Natural killer cell treated with Interleukin-12 subunit alpha and Interleukin-12 subunit beta and Interleukin-15 and Interleukin-18, amount 100 ng/mL, for 72 hours (primary cell): ENCODE results near the gene MMP26. TPM values are rescaled to one million over a fixed set of nuclear protein-coding genes. Genes with fewer than 3 reads are reported as not detected.
"Not testable (repeated sequence)": the region's sequence is repeated elsewhere in the genome, so short reads cannot be mapped to it uniquely, and the experiment has no call there.

Source experiments
- ATAC-seq, 2 donors: fragments of 150-1000 bp; cut with Tn5 transposase in 1 of 2; sonication (Bioruptor Pico), chemical (Tn5 transposase) in 1 of 2; 2 replicates each; pipeline ENCODE4 v1.10.0; 2021
- DNase-seq: peaks from one replicate; pipeline ENCODE4 v3.0.0; 2022; ENCODE audit warnings: low spot score
- H3K27ac Mint-ChIP-seq, 2 donors: 1 replicate in 1 of 2; 2 replicates in 1 of 2; pipeline ENCODE4 v1.8.0; 2022; ENCODE audit warnings: mixed read lengths in 2 of 2, mild to moderate bottlenecking in 1 of 2, moderate library complexity in 1 of 2
- H3K27me3 Mint-ChIP-seq, 2 donors: 1 replicate in 1 of 2; 2 replicates in 1 of 2; pipeline ENCODE4 v1.8.0; 2022; ENCODE audit warnings: mixed read lengths in 2 of 2
- H3K36me3 Mint-ChIP-seq: one replicate; pipeline ENCODE4 v1.8.0; 2022; ENCODE audit warnings: mixed read lengths
- H3K4me1 Mint-ChIP-seq, 2 donors: 1 replicate in 1 of 2; 2 replicates in 1 of 2; pipeline ENCODE4 v1.8.0; 2022; ENCODE audit warnings: low read depth in 2 of 2, mixed read lengths in 2 of 2, mild to moderate bottlenecking in 1 of 2
- H3K4me3 Mint-ChIP-seq: one replicate; pipeline ENCODE4 v1.8.0; 2022; ENCODE audit warnings: mixed read lengths
- H3K9me3 Mint-ChIP-seq: 2 replicates; pipeline ENCODE4 v1.8.0; 2022; ENCODE audit warnings: mixed read lengths
- total RNA-seq, 2 donors: library from RNA; stranded (reverse); gene quantifications; one replicate each; pipeline ENCODE4 v1.2.3, GENCODE V29; 2022

MMP26 gene
- total RNA-seq, 2 donors from 2014 or later = not detected

- no peak overlapping the region for H3K4me3 Mint-ChIP-seq
- DNase-seq = no peak
- no peak overlapping the region for H3K27ac Mint-ChIP-seq
- no peaks in the 10 kb centered on the region for H3K36me3 Mint-ChIP-seq
- no peaks in the 10 kb centered on the region for H3K9me3 Mint-ChIP-seq
- no peaks in the 10 kb centered on the region for H3K4me1 Mint-ChIP-seq
- H3K27me3 Mint-ChIP-seq = peaks cover 10 to 21% of the 10 kb centered on the region in 2 donors
- no peak for ATAC-seq
Observed at GRCh38 chr11:4695442-4695841, 9.1 kb upstream of the MMP26 start.

GRCh38 chr11:4697585-4697984 lies 7.0 kb upstream of the MMP26 start, which contains the start of gene OR51E2:
Gene OR51E2 (minus strand): TSS chr11:4697853. CDS start chr11:4682711, 15,142 bp downstream.
- no peak for ATAC-seq
- Mint-ChIP-seq H3K4me3 (no peak within 1 kb of the TSS), H3K27ac (no peak within 1 kb of the TSS), H3K9me3 (peaks cover 3% of the 10 kb centered on the region), H3K4me1 (no peaks in the 10 kb centered on the region), H3K36me3 (no peaks in the 10 kb centered on the region), H3K27me3 (peaks cover 6 to 14% of the 10 kb centered on the region in 2 donors)
- DNase-seq = no peak

- H3K4me1 Mint-ChIP-seq = no peaks in the 10 kb centered on the region
- ATAC-seq (peak in 1 of 2 donors; percentile 63), DNase-seq (no peak)
- H3K9me3 Mint-ChIP-seq = peaks cover 3% of the 10 kb centered on the region
- H3K27me3 Mint-ChIP-seq = peaks cover 6 to 12% of the 10 kb centered on the region in 2 donors
- H3K4me3 Mint-ChIP-seq = no peak overlapping the region
- H3K27ac Mint-ChIP-seq = no peak overlapping the region
- H3K36me3 Mint-ChIP-seq = no peaks in the 10 kb centered on the region
Observed at GRCh38 chr11:4699697-4700435, 4.7 kb upstream of the MMP26 start.

- no peaks in the 10 kb centered on the region for H3K4me1 Mint-ChIP-seq
- DNase-seq (no peak), ATAC-seq (no peak)
- no peaks in the 10 kb centered on the region for H3K36me3 Mint-ChIP-seq
- peaks cover 6 to 12% of the 10 kb centered on the region in 2 donors for H3K27me3 Mint-ChIP-seq
- H3K9me3 Mint-ChIP-seq = peaks cover 3% of the 10 kb centered on the region
- H3K4me3 Mint-ChIP-seq = no peak overlapping the region
- H3K27ac Mint-ChIP-seq = no peak overlapping the region
Observed at GRCh38 chr11:4700436-4700820, 4.2 kb upstream of the MMP26 start.

DNA sequence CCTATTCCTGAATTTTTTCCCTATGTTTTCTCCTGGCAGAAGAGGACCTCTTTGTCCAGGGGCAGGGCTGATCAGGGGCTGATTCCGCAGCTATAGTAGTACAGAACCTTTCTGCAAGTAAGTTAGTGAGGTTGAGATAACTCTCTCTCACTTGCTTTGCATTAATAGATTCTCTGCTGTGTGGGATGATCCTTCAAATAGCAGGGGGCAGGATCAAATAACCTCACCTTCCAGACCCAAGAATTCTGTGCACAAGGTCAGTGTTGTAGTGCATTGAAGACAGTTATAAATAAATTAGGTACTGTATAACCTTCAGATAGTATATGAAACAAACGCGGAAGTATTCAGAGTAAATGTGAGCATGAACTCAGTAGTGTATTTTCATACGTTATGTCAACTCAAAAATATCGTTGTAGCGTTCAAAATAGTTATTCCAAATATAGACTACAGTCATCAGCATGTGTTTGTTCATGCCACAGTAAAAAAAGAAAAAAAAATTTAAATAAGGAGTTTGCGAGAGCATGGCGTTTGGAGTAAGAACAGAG lies 278 bp downstream of the MMP26 start:
- no peaks in the 10 kb centered on the region for H3K4me1 Mint-ChIP-seq

GRCh38 chr11:4713241-4713640 lies 8.7 kb downstream of the MMP26 start:
- Mint-ChIP-seq H3K36me3 (no peaks in the 10 kb centered on the region), H3K4me3 (no peak overlapping the region), H3K4me1 (no peaks in the 10 kb centered on the region), H3K9me3 (peaks cover 3% of the 10 kb centered on the region), H3K27ac (no peak overlapping the region), H3K27me3 (peaks cover 17 to 34% of the 10 kb centered on the region in 2 donors)
- ATAC-seq = no peak
- no peak for DNase-seq

More for the DNA sequence above, 278 bp downstream of the MMP26 start:
- Mint-ChIP-seq H3K36me3 (no peaks in the 10 kb centered on the region), H3K4me3 (no peak overlapping the region), H3K9me3 (peaks cover 3% of the 10 kb centered on the region), H3K27ac (no peak overlapping the region), H3K27me3 (peaks cover 12 to 33% of the 10 kb centered on the region in 2 donors)
- no peak for ATAC-seq
- DNase-seq = no peak

- ATAC-seq = no peak
- peaks cover 7% of the 10 kb centered on the region for H3K9me3 Mint-ChIP-seq
- H3K4me3 Mint-ChIP-seq = no peak overlapping the region
- no peaks in the 10 kb centered on the region for H3K4me1 Mint-ChIP-seq
- DNase-seq = no peak
- no peak overlapping the region for H3K27ac Mint-ChIP-seq
- no peaks in the 10 kb centered on the region for H3K36me3 Mint-ChIP-seq
- peaks cover 22 to 38% of the 10 kb centered on the region in 2 donors for H3K27me3 Mint-ChIP-seq
Observed at GRCh38 chr11:4714300-4714699, 9.7 kb downstream of the MMP26 start.

GRCh38 chr11:4722616-4723534 lies 18.3 kb downstream of the MMP26 start:
- not testable (repeated sequence) for ATAC-seq, H3K27ac Mint-ChIP-seq, H3K4me1 Mint-ChIP-seq, H3K9me3 Mint-ChIP-seq, H3K27me3 Mint-ChIP-seq, H3K4me3 Mint-ChIP-seq, H3K36me3 Mint-ChIP-seq, DNase-seq

GRCh38 chr11:4727171-4727570 lies 22.6 kb downstream of the MMP26 start:
- Mint-ChIP-seq H3K27ac (no peak overlapping the region), H3K4me3 (no peak overlapping the region), H3K9me3 (no peaks in the 10 kb centered on the region), H3K27me3 (peaks cover 2 to 9% of the 10 kb centered on the region in 2 donors), H3K36me3 (no peaks in the 10 kb centered on the region), H3K4me1 (no peaks in the 10 kb centered on the region)
- DNase-seq = no peak
- ATAC-seq = no peak

- no peak overlapping the region for H3K27ac Mint-ChIP-seq
- H3K36me3 Mint-ChIP-seq = no peaks in the 10 kb centered on the region
- no peaks in the 10 kb centered on the region for H3K9me3 Mint-ChIP-seq
- ATAC-seq (no peak), DNase-seq (no peak)
- H3K4me3 Mint-ChIP-seq = no peak overlapping the region
- H3K27me3 Mint-ChIP-seq = peaks cover 10 to 18% of the 10 kb centered on the region in 2 donors
- H3K4me1 Mint-ChIP-seq = no peaks in the 10 kb centered on the region
Observed at GRCh38 chr11:4740735-4741134, 36.2 kb downstream of the MMP26 start.

- no peaks in the 10 kb centered on the region for H3K9me3 Mint-ChIP-seq
Observed at GRCh38 chr11:4748438-4748837, 43.9 kb downstream of the MMP26 start.

DNA sequence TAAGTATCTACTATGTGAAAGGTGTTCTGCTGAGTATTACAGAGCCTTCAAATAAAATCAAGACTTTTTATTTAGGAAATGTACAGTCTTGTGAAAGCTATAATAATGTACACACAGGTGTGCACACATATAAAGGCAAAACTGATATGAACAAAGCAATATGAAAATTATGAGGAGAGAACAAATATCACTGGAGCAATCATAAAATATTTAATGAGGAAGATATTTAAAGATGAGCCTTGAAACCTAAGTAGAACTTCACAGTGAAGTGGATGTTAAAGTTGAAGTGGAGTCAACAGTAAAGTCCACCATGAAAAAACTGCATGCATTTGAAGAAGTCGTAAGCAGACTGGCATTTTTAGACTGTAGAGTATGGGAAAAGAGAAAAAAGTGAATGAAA lies 46.6 kb downstream of the MMP26 start:
- no peak overlapping the region for H3K4me3 Mint-ChIP-seq
- H3K9me3 Mint-ChIP-seq = no peaks in the 10 kb centered on the region
- H3K36me3 Mint-ChIP-seq = no peaks in the 10 kb centered on the region
- no peak overlapping the region for H3K27ac Mint-ChIP-seq
- ATAC-seq (no peak), DNase-seq (no peak)
- peaks cover 5 to 27% of the 10 kb centered on the region in 2 donors for H3K27me3 Mint-ChIP-seq
- H3K4me1 Mint-ChIP-seq = no peaks in the 10 kb centered on the region

More at GRCh38 chr11:4748438-4748837, 43.9 kb downstream of the MMP26 start:
- H3K27me3 Mint-ChIP-seq = peaks cover 5 to 23% of the 10 kb centered on the region in 2 donors
- no peak overlapping the region for H3K4me3 Mint-ChIP-seq
- H3K36me3 Mint-ChIP-seq = no peaks in the 10 kb centered on the region
- no peak overlapping the region for H3K27ac Mint-ChIP-seq
- ATAC-seq (no peak), DNase-seq (no peak)
- no peaks in the 10 kb centered on the region for H3K4me1 Mint-ChIP-seq
